Measurements from ENCODE around the gene ZKSCAN8.

DNA sequence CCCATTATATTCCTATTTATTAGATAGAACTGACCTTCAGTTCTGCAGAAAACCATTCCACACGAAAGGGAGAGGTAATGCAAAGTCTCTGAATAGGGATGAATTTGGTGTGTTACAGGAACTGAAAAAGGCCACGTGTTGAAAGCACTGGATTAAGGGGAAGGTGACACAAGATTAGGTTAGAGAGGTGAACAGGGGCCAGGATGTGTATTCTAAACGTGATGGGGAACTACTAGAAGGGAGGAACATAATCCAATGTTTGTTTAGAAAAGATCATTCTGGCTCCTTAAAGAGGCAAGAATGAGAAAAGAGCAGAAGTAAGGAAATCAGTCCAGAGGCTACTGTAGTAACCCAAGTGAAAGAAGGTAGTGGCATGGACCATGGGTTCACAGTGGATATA lies 6.3 kb upstream of the ZKSCAN8 start:
- TF ChIP-seq RFX5 (IDR thresholded peaks at IDR 0.05), result no peak
- TF ChIP-seq, protein P1, sequence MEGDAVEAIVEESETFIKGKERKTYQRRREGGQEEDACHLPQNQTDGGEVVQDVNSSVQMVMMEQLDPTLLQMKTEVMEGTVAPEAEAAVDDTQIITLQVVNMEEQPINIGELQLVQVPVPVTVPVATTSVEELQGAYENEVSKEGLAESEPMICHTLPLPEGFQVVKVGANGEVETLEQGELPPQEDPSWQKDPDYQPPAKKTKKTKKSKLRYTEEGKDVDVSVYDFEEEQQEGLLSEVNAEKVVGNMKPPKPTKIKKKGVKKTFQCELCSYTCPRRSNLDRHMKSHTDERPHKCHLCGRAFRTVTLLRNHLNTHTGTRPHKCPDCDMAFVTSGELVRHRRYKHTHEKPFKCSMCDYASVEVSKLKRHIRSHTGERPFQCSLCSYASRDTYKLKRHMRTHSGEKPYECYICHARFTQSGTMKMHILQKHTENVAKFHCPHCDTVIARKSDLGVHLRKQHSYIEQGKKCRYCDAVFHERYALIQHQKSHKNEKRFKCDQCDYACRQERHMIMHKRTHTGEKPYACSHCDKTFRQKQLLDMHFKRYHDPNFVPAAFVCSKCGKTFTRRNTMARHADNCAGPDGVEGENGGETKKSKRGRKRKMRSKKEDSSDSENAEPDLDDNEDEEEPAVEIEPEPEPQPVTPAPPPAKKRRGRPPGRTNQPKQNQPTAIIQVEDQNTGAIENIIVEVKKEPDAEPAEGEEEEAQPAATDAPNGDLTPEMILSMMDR (IDR thresholded peaks at IDR 0.05), result no peak

All from A549 (cell line).